Measurements from ENCODE around the gene RHO.
"Not testable (repeated sequence)": the region's sequence is repeated elsewhere in the genome, so short reads cannot be mapped to it uniquely, and the experiment has no call there.

Gene RHO

DNA sequence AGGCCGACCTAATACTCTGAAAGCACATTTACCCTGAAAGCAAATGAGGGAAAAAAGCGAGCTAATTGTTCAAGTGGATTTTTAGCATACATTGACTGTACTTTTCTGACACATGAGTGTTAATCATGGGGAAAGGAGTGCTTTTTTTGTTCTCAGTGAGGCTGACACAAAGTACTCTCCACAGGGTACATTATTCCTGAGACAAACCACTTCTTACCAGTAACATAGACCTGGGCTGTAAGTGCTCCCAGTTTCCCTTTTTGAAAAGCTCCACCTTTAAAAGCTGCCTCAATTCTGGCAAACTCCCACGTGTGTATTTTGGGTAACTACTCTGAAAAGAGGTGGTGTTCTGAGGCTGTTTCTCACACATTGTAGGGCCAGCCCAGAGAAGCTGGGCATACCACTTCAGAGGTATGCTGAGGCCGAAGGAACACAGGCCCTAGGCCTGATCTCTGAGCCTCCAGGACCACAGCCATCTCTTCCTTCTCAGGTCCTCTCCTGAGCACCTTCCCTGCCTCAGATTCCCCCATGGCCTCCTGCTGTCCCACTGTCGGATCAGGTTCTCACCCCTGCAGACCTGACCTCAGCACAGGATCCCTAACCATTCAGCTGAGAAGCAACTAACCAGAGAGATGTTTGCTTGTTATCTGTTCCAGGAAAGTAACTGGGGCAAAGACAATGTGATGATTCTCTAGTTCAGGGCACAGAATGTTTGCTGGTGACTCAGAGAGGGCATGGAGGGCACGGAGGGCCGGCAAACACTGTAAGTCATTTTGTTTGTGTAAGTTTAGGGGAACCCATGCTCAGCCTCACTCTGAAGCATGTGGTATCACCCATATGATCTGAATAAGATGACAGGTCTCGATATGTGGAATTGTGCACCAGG is 29.6 kb upstream of the RHO start:
- in situ Hi-C loops (cut with HindIII; ENCODE audit: low sequenced_read_pairs), result not testable (repeated sequence)

DNA sequence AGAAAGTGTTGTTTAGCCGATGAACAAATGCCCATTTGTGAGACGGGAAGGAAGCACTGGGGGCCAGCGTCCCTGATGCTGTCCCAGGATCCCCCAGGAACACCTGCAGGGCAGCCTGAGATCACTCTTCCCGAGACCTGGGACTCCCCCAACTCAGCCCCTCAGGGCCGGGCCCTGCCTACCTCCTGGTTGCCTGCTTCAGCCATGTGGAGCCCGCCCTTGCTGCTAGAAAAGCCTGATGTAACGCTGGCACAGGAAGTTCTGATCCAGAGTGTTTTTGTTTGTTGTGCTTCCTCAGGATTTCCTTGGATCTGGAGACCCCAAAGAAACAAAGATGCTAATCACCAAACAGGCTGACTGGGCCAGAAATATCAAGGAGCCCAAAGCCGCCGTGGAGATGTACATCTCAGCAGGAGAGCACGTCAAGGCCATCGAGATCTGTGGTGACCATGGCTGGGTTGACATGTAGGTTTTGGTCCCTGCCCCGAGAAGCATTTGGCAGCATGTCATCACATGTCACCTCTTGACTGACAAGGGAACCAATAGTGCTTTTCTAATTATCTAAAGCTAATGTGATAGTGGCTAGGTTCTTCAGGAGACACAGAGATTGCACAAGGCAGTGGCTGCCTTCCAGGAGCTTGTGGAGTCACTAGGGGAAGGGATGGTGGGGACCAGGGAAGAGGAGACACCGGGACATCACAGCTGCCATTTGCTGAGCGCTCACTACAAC is 28.7 kb upstream of the RHO start:
- in situ Hi-C loops (cut with HindIII; ENCODE audit: low sequenced_read_pairs), result not testable (repeated sequence)

DNA sequence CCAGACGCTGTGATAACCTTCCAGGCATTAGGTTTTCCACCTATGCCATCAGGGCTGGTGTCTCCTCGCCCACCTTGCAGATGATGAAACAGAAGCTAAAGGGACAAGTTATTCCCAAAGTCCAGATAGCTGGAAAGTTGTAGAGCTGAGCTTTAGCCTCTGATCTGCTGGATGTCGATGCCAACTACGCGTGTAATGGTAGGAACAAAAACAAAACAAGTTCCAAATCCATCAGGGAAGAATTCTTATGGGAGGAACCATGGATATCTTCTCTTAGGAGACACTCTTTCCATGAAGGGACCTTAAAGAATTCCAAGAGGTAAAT is 28.1 kb upstream of the RHO start:
- in situ Hi-C loops (cut with HindIII; ENCODE audit: low sequenced_read_pairs), result no loop called here

- in situ Hi-C loops (cut with HindIII; ENCODE audit: low sequenced_read_pairs), result no loop called here
Observed at GRCh38 chr3:129501630-129502029, 26.8 kb upstream of the RHO start.

DNA sequence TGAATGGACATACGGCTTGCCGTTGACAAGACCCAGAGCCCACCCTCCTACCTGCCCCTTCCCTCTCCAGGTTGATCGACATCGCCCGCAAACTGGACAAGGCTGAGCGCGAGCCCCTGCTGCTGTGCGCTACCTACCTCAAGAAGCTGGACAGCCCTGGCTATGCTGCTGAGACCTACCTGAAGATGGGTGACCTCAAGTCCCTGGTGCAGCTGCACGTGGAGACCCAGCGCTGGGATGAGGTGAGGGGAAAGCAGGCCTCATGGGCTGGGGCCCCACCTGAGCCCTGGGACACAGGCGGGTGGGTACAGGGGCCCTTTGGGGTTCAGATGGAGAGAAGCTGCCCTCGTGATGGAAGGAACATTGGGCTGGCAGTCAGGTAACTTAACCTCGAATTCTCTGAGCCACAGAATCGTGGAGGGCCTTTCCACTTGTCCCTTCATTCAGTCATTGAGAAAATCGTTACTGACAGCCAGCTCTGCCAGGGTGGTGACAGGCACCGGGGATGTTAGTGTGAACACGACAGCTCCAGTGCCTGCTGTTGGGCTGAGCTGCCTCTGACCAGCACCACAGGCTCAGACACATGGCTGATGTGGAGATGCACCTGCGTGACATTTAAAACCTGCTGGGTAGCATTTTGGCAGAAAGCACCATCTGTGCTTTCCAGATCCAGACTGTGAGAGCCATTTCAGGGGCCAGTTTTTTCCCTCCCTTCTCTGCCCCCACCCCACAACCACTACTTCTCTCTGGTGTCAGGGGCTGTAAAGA is 25.6 kb upstream of the RHO start:
- in situ Hi-C loops (cut with HindIII; ENCODE audit: low sequenced_read_pairs), result no loop called here

DNA sequence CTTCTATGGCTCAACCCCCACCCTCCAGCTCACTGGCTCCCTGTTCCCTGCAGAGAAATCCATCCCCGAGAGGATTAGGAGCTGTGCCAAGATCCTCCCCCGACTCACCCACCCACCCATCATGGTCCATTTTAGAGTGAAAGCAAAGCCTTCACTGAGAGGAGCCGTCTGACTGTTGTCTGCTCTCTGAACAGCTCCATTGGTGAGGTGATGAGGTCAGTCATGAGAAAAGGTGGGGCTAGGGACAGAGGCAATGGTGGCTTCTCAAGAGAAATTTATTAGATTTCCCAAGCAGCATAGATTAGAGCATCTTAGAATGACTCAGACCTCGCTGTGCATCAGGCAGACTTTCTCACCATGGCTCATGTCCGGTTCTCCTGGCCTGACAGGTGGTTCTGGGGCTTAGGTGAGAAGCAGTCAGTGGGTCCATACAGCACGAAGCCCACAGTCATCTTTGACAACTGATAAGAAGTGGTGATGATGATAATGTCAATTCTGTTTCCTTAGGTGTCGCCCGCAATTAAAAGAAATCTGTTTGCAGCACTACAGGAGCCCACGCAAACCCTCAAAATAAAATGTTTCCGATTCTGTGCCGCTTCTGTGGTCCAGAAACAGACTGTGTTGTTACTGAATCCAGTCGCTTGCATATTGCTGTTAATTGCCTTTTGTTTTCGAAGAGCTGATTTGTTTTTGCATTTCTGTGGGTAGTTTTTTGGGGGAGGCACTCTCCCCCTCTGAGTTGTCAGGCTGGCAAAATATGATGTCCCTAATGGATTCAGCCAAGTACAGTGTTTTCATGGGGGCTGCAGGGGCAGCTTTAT is 24.8 kb upstream of the RHO start:
- in situ Hi-C loops (cut with HindIII; ENCODE audit: low sequenced_read_pairs), result no loop called here

DNA sequence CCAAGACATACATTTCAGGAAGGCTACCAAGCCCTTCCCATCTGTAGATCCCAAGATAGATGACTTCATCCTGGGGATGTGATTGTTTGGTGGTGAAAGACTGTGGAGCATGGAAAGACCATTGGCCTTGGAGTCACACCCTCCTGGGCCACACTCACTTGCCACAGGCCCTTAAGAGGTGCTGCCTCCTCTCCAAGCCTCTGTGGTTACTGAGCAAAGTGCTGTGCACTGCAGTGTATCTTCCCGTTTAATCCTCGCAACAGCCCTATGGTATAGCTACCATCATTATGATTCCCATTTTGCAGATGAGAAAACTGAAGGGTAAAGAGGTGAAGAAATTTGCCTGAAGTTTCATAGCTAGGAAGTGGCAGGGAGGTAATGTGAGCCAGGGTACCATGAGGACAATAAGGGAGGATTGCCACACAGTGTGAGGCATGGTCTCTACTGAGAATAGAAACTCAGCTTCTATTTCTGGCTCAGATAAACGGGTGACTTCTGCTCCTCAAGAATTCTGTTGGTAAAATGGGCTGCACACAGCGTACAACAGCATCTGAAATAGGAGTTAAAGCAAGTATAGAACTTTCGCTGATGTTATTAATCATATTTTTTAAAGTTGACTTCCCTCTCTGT is 23.9 kb upstream of the RHO start:
- in situ Hi-C loops (cut with HindIII; ENCODE audit: low sequenced_read_pairs), result no loop called here

- in situ Hi-C loops (cut with HindIII; ENCODE audit: low sequenced_read_pairs), result no loop called here
Observed at GRCh38 chr3:129505341-129505740, 23.1 kb upstream of the RHO start.

GRCh38 chr3:129506231-129506742 is 22.2 kb upstream of the RHO start:
- in situ Hi-C loops (cut with HindIII; ENCODE audit: low sequenced_read_pairs), result no loop called here

GRCh38 chr3:129507181-129507831 is 21.1 kb upstream of the RHO start:
- in situ Hi-C loops (cut with HindIII; ENCODE audit: low sequenced_read_pairs), result no loop called here

DNA sequence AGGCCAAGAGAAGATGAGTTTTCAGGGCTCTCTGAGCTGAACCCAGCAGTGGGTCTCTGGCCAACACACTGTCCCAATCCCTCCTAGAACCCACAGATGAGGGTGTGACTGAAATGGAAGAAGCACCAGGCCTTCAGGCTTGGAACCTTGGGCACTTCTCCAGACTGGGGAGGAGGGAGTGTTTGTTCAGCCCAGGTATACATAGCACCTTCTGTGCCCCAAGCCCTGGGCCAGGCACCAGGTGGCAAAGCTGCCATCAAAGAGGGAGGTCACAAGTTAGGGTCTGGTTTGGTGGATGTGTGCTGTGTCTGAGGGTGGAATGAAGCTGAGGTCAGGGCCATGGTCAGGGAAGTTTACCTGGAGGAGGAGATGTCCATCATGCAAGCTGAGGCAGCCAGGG is 15.8 kb upstream of the RHO start:
- in situ Hi-C loops (cut with HindIII; ENCODE audit: low sequenced_read_pairs), result no loop called here

DNA sequence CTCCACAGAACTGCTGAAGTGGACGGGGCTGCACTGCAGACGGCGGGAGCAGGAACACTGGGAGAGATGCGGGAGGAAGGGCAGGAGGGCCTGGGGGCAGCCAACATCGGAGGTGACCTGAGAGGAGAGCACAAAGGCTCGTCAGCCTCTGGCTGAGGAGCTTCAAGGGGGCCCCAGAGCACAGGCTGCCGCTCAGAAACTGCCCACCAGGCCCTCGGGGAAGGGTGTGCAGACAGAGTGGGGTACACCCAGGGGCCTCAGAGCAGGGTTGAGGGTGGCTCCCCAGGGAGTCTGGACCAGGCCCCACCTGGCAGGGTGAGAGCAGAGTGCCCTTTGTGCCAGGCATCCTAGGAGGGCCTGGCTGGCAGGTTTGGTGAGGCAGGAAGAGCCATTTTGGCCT is 14.7 kb upstream of the RHO start:
- in situ Hi-C loops (cut with HindIII; ENCODE audit: low sequenced_read_pairs), result no loop called here

- in situ Hi-C loops (cut with HindIII; ENCODE audit: low sequenced_read_pairs), result no loop called here
Observed at GRCh38 chr3:129514110-129514509, 14.3 kb upstream of the RHO start.

DNA sequence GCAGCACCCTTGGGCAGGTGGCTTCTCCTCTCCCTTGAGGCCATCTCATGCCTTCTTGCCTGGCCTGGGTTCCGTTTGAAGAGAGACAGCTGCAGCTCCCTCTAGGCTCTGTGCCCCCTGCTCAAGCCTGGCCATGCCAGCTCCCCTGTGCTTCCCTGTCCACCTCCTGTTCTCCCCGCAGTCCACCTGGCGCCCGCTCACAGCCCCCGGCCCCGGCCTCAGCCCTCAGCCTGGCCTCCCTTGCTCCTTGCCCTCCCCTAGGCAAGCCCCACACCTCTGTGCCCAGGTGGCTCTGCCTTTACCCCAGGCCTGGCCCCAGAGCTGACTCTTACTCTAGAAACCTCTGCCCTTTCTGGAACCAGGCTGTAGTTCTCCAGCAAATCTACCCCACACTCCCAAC is 13.9 kb upstream of the RHO start:
- in situ Hi-C loops (cut with HindIII; ENCODE audit: low sequenced_read_pairs), result no loop called here

DNA sequence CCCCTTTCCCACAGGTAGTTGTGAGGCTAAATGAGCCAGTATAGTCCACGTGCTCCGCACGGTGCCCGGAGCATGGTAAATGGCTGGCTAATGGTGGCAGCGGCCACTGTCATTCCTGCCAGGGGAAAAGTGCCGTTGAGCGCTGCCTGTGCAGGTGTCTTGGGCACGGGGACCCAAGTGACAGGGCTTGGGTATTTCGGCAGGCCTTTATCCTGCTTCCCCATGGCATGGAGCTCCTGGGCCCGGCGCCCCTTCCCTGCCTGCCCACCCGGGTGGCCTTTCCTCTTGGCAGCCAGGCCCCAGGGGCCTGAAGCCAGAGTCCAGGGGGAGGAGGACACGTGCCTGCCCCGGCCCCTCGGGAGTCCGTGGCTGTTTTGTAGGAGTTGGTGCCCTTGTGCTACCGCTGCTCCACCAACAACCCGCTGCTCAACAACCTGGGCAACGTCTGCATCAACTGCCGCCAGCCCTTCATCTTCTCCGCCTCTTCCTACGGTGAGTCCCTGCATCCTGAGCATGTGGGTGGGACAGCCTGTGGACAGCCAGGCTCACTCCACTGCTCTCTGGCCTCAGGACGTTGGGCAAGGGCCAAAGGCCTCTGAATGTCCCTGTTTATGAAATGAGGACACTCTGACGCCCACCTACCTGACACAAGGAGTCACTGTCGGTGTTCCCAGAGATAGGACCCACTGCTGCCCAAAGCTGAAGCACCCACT is 13.2 kb upstream of the RHO start:
- in situ Hi-C loops (cut with HindIII; ENCODE audit: low sequenced_read_pairs), result not testable (repeated sequence)

- in situ Hi-C loops (cut with HindIII; ENCODE audit: low sequenced_read_pairs), result not testable (repeated sequence)
Observed at GRCh38 chr3:129515821-129516432, 12.5 kb upstream of the RHO start.

GRCh38 chr3:129517516-129517915 is 10.9 kb upstream of the RHO start:
- in situ Hi-C loops (cut with HindIII; ENCODE audit: low sequenced_read_pairs), result no loop called here

DNA sequence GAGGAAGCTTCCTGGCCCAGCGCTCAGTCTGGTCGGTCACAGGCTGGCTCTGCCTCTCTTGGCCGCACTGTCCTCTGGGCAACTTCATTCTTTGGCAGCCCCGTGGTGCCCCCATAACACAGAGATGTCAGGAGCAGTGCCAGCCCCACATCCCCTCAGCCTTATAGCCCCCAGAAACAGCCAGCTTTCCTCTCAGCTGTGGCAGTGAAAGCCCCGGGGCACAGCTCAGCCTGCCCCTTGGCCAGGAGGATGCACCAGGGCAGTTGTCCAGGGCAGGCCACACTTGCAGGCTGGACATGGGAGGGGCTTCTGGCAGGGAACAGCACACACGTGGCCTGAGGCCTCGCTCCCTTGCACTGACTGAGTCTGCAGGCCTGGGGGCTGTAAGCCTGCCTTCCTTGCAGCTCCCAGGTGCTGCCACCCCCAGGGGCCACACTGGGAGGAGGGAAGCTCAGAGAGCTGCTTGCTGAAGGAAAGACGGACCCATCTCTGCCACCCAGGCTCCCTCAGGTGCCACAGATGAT is 10.3 kb upstream of the RHO start:
- in situ Hi-C loops (cut with HindIII; ENCODE audit: low sequenced_read_pairs), result no loop called here

All from DLD1 (cell line).